BLaER1 treated with 17β-estradiol and CSF1 and Interleukin-3, amounts not matched to agents 10 nM and 100 nM (cell line): Measurements from ENCODE around the gene TMPRSS2.

Experiments used
- H3K27ac ChIP-seq, 11 experiments: shearing (Covaris generic); formaldehyde crosslinking; 2 replicates each; pipeline ENCODE4 v1.8.1; 2022
- H3K27me3 ChIP-seq, 11 experiments: shearing (Covaris generic); formaldehyde crosslinking; 2 replicates each; pipeline ENCODE4 v1.8.1; 2022
- H3K36me3 ChIP-seq, 11 experiments: shearing (Covaris generic); formaldehyde crosslinking; 2 replicates each; pipeline ENCODE4 v1.8.1; 2022
- H3K4me1 ChIP-seq, 10 experiments: shearing (Covaris generic); formaldehyde crosslinking; 2 replicates each; pipeline ENCODE4 v1.8.1; 2022
- H3K4me2 ChIP-seq, 11 experiments: shearing (Covaris generic); formaldehyde crosslinking; 2 replicates each; pipeline ENCODE4 v1.8.1; 2022
- H3K4me3 ChIP-seq, 10 experiments: shearing (Covaris generic); formaldehyde crosslinking; 2 replicates each; pipeline ENCODE4 v1.8.1; 2022
- H3K9ac ChIP-seq, 11 experiments: shearing (Covaris generic); formaldehyde crosslinking; 2 replicates each; pipeline ENCODE4 v1.8.1; 2022
- H3K9me3 ChIP-seq, 11 experiments: shearing (Covaris generic); formaldehyde crosslinking; replicated peaks in 1 of 11; 2 replicates each; pipeline ENCODE4 v1.8.1; 2022
- H4K20me1 ChIP-seq, 11 experiments: shearing (Covaris generic); formaldehyde crosslinking; 2 replicates each; pipeline ENCODE4 v1.8.1; 2022
- Cebpa-rat ChIP-seq, 11 experiments: shearing (Covaris generic); IDR thresholded peaks; 2 replicates each; pipeline ENCODE4 v1.8.1; 2022

The TMPRSS2 gene

GRCh38 chr21:41490330-41490729 is 17.6 kb downstream of the TMPRSS2 start:
- no peaks in the 10 kb centered on the region for H3K36me3 ChIP-seq
- H3K4me2 ChIP-seq: no peak overlapping the region
- H3K9me3 ChIP-seq: no peaks in the 10 kb centered on the region
- TF ChIP-seq Cebpa-rat (IDR thresholded peaks at IDR 0.05): no peak
- no peak overlapping the region for H3K9ac ChIP-seq
- H3K4me3 ChIP-seq: no peak overlapping the region
- no peak overlapping the region for H3K27ac ChIP-seq
- H3K4me1 ChIP-seq: peaks cover 0 to 11% (median 2%) of the 10 kb centered on the region in 10 experiments; a peak in 5 of 20 replicates
- H4K20me1 ChIP-seq: no peaks in the 10 kb centered on the region
- H3K27me3 ChIP-seq: no peaks in the 10 kb centered on the region

- Histone ChIP-seq H3K27me3 (no peaks in the 10 kb centered on the region), H3K4me3 (no peak overlapping the region), H3K36me3 (no peaks in the 10 kb centered on the region), H3K9ac (no peak overlapping the region), H3K4me1 (peaks cover 0 to 11% (median 2%) of the 10 kb centered on the region in 10 experiments; a peak in 5 of 20 replicates), H3K9me3 (no peaks in the 10 kb centered on the region), H3K27ac (no peak overlapping the region), H4K20me1 (no peaks in the 10 kb centered on the region), H3K4me2 (no peak overlapping the region)
- no peak for TF ChIP-seq Cebpa-rat (IDR thresholded peaks at IDR 0.05)
Measured at GRCh38 chr21:41489329-41489728, 18.6 kb downstream of the TMPRSS2 start.

GRCh38 chr21:41488080-41488479 is 19.9 kb downstream of the TMPRSS2 start:
- no peak overlapping the region for H3K9ac ChIP-seq

GRCh38 chr21:41487082-41487481 is 20.9 kb downstream of the TMPRSS2 start:
- peaks cover 0 to 19% (median 7%) of the 10 kb centered on the region in 10 experiments; a peak in 9 of 20 replicates for H3K4me1 ChIP-seq
- H3K4me2 ChIP-seq: no peak overlapping the region
- H3K9ac ChIP-seq: no peak overlapping the region
- H3K27me3 ChIP-seq: no peaks in the 10 kb centered on the region
- H4K20me1 ChIP-seq: no peaks in the 10 kb centered on the region
- no peak overlapping the region for H3K27ac ChIP-seq
- TF ChIP-seq Cebpa-rat (IDR thresholded peaks at IDR 0.05): no peak
- no peaks in the 10 kb centered on the region for H3K9me3 ChIP-seq
- H3K36me3 ChIP-seq: no peaks in the 10 kb centered on the region
- no peak overlapping the region for H3K4me3 ChIP-seq

More at GRCh38 chr21:41488080-41488479, 19.9 kb downstream of the TMPRSS2 start:
- no peaks in the 10 kb centered on the region for H3K9me3 ChIP-seq
- H3K27me3 ChIP-seq: no peaks in the 10 kb centered on the region
- no peak overlapping the region for H3K4me3 ChIP-seq
- H3K36me3 ChIP-seq: no peaks in the 10 kb centered on the region
- peaks cover 0 to 11% (median 2%) of the 10 kb centered on the region in 10 experiments; a peak in 5 of 20 replicates for H3K4me1 ChIP-seq
- H4K20me1 ChIP-seq: no peaks in the 10 kb centered on the region
- no peak overlapping the region for H3K27ac ChIP-seq
- H3K4me2 ChIP-seq: no peak overlapping the region
- no peak for TF ChIP-seq Cebpa-rat (IDR thresholded peaks at IDR 0.05)

- H4K20me1 ChIP-seq: no peaks in the 10 kb centered on the region
- TF ChIP-seq Cebpa-rat (IDR thresholded peaks at IDR 0.05): no peak
- peaks cover 0 to 24% (median 12%) of the 10 kb centered on the region in 10 experiments; a peak in 9 of 20 replicates for H3K4me1 ChIP-seq
- H3K27ac ChIP-seq: no peak overlapping the region
- H3K36me3 ChIP-seq: no peaks in the 10 kb centered on the region
- H3K4me3 ChIP-seq: no peak overlapping the region
- no peak overlapping the region for H3K4me2 ChIP-seq
- no peak overlapping the region for H3K9ac ChIP-seq
- no peaks in the 10 kb centered on the region for H3K9me3 ChIP-seq
- no peaks in the 10 kb centered on the region for H3K27me3 ChIP-seq
Measured at GRCh38 chr21:41483973-41484372, 24.0 kb downstream of the TMPRSS2 start.

- no peaks in the 10 kb centered on the region for H3K9me3 ChIP-seq
- H3K9ac ChIP-seq: no peak overlapping the region
- no peaks in the 10 kb centered on the region for H4K20me1 ChIP-seq
- H3K27ac ChIP-seq: no peak overlapping the region
- H3K4me2 ChIP-seq: no peak overlapping the region
- no peak overlapping the region for H3K4me3 ChIP-seq
- peaks cover 0 to 30% (median 18%) of the 10 kb centered on the region in 10 experiments; a peak in 15 of 20 replicates for H3K4me1 ChIP-seq
- H3K27me3 ChIP-seq: no peaks in the 10 kb centered on the region
- TF ChIP-seq Cebpa-rat (IDR thresholded peaks at IDR 0.05): no peak
- no peaks in the 10 kb centered on the region for H3K36me3 ChIP-seq
Measured at GRCh38 chr21:41483415-41483814, 24.5 kb downstream of the TMPRSS2 start.

GRCh38 chr21:41482980-41483379 is 25.0 kb downstream of the TMPRSS2 start:
- no peak overlapping the region for H3K27ac ChIP-seq
- H3K4me3 ChIP-seq: no peak overlapping the region
- no peak for TF ChIP-seq Cebpa-rat (IDR thresholded peaks at IDR 0.05)
- H3K9ac ChIP-seq: no peak overlapping the region
- no peaks in the 10 kb centered on the region for H3K36me3 ChIP-seq
- no peaks in the 10 kb centered on the region for H3K27me3 ChIP-seq
- no peaks in the 10 kb centered on the region for H3K9me3 ChIP-seq
- H3K4me2 ChIP-seq: peak overlapping the region in 1 of 11 experiments; percentile 45; a peak in 1 of 22 replicates
- peaks cover 0 to 31% (median 22%) of the 10 kb centered on the region in 10 experiments; a peak in 16 of 20 replicates for H3K4me1 ChIP-seq
- H4K20me1 ChIP-seq: no peaks in the 10 kb centered on the region

- no peaks in the 10 kb centered on the region for H3K27me3 ChIP-seq
- H4K20me1 ChIP-seq: no peaks in the 10 kb centered on the region
- peaks cover 0 to 34% (median 29%) of the 10 kb centered on the region in 10 experiments; a peak in 16 of 20 replicates for H3K4me1 ChIP-seq
- no peaks in the 10 kb centered on the region for H3K36me3 ChIP-seq
- H3K9ac ChIP-seq: no peak overlapping the region
- peak overlapping the region in 6 of 11 experiments; percentile 30 to 45 (median 36); a peak in 10 of 22 replicates for H3K4me2 ChIP-seq
- TF ChIP-seq Cebpa-rat (IDR thresholded peaks at IDR 0.05): no peak
- H3K4me3 ChIP-seq: no peak overlapping the region
- no peak overlapping the region for H3K27ac ChIP-seq
- H3K9me3 ChIP-seq: no peaks in the 10 kb centered on the region
Measured at GRCh38 chr21:41482301-41482700, 25.7 kb downstream of the TMPRSS2 start.

GRCh38 chr21:41481191-41481590 is 26.8 kb downstream of the TMPRSS2 start:
- Histone ChIP-seq H3K36me3 (no peaks in the 10 kb centered on the region), H3K4me3 (no peak overlapping the region), H3K4me1 (peaks cover 0 to 45% (median 34%) of the 10 kb centered on the region in 10 experiments; a peak in 16 of 20 replicates), H3K27ac (no peak overlapping the region), H4K20me1 (no peaks in the 10 kb centered on the region; a peak in 1 of 22 replicates), H3K27me3 (no peaks in the 10 kb centered on the region), H3K9ac (no peak overlapping the region), H3K9me3 (no peaks in the 10 kb centered on the region), H3K4me2 (no peak overlapping the region)
- TF ChIP-seq Cebpa-rat (IDR thresholded peaks at IDR 0.05): no peak

GRCh38 chr21:41480086-41480690 is 27.8 kb downstream of the TMPRSS2 start:
- no peak overlapping the region for H3K27ac ChIP-seq
- H3K36me3 ChIP-seq: no peaks in the 10 kb centered on the region
- no peak overlapping the region for H3K4me3 ChIP-seq
- no peaks in the 10 kb centered on the region; a peak in 1 of 22 replicates for H4K20me1 ChIP-seq
- peaks cover 0 to 45% (median 32%) of the 10 kb centered on the region in 10 experiments; a peak in 16 of 20 replicates for H3K4me1 ChIP-seq
- no peak for TF ChIP-seq Cebpa-rat (IDR thresholded peaks at IDR 0.05)
- H3K9me3 ChIP-seq: no peaks in the 10 kb centered on the region
- no peak overlapping the region for H3K4me2 ChIP-seq
- no peak overlapping the region for H3K9ac ChIP-seq
- H3K27me3 ChIP-seq: no peaks in the 10 kb centered on the region
